ENCODE measurements around the gene ID4. TPM values are rescaled to one million over a fixed set of nuclear protein-coding genes. Genes with fewer than 3 reads are reported as not detected.

Gene ID4
- total RNA-seq, 1 donor: 29.7 TPM

DNA sequence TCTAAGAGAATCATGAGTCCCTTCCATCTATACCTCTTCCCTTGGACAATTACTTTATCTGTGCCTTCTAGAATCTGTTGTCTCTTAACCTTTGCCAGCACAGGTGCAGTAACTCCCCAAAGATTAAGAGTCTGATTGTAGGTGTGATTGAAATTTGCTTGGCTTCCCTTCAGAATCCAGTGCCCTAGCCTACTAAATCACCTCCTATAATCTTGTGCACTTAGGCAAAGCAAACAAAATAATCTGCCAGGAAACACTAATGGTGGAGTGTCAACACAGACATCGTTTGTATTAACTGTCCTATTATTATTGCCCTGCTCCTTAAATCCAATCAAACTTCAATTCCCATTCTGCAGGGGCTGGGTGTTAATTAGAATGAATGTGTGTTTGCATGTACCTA lies 28.0 kb downstream of the ID4 start:
- H3K79me2 ChIP-seq (ENCODE audit: insufficient read depth, low read length): no peaks in the 10 kb centered on the region
- no peak overlapping the region for H3K4me3 ChIP-seq (ENCODE audit: insufficient read depth, low read length)
- no peaks in the 10 kb centered on the region for H3K9me3 ChIP-seq (ENCODE audit: low read depth, low read length)
- peaks cover 2% of the 10 kb centered on the region for H3K27me3 ChIP-seq (ENCODE audit: insufficient read depth, low read length)
- H2AFZ ChIP-seq (ENCODE audit: low read length): no peak overlapping the region
- no peaks in the 10 kb centered on the region for H4K20me1 ChIP-seq (ENCODE audit: insufficient read depth, low read length)
- H3K4me2 ChIP-seq (ENCODE audit: insufficient read depth, low read length): no peak overlapping the region
- TF ChIP-seq, protein P1, sequence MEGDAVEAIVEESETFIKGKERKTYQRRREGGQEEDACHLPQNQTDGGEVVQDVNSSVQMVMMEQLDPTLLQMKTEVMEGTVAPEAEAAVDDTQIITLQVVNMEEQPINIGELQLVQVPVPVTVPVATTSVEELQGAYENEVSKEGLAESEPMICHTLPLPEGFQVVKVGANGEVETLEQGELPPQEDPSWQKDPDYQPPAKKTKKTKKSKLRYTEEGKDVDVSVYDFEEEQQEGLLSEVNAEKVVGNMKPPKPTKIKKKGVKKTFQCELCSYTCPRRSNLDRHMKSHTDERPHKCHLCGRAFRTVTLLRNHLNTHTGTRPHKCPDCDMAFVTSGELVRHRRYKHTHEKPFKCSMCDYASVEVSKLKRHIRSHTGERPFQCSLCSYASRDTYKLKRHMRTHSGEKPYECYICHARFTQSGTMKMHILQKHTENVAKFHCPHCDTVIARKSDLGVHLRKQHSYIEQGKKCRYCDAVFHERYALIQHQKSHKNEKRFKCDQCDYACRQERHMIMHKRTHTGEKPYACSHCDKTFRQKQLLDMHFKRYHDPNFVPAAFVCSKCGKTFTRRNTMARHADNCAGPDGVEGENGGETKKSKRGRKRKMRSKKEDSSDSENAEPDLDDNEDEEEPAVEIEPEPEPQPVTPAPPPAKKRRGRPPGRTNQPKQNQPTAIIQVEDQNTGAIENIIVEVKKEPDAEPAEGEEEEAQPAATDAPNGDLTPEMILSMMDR (IDR thresholded peaks at IDR 0.05; ENCODE audit: extremely low read depth, low read depth, low read length): no peak
- DNase-seq (ENCODE audit: insufficient read length, low spot score, missing footprints): no peak
- H3K36me3 ChIP-seq (ENCODE audit: insufficient read depth, low read length): no peaks in the 10 kb centered on the region
- peaks cover 2% of the 10 kb centered on the region for H3K4me1 ChIP-seq (ENCODE audit: insufficient read depth, low read length)
- no peak overlapping the region for H3K27ac ChIP-seq (ENCODE audit: low read depth, low read length)

DNA sequence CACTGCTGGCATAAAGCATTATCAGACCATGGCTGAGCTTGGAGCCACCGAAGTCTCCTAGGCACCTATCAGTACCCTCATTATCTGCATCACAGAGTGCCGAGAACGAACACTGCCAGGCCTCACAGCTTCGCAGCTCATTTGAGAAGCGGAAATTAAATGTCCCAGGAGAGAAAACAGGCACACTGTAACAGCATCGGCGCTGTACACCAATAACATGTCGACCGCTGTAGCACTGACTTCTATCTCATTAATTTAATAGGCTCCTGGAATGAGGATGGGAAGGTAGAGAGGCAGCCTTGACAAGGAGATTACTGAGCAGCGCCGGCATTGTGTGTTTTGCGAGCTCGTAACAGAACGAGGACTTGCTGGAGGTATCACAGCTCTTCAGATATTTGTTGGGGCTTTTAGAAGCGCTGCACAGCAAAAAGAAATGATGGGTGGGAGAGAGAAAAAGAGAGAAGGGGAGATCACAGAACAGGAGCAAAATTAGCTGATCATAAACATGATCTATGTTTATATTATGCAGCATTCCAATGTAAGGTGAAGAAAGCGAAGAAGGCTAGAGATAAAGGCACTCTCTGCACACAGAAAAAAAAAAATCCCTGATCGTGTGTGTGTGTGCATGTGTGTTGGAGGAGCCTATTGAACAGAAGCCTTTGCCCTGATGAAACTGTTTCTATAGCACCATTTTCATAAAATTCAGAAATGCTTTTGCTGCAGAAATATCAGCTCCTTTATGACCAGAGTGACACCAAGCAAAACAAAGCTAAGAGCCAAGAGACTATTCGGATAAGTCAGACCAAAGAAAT lies 29.2 kb downstream of the ID4 start:
- H3K36me3 ChIP-seq (ENCODE audit: insufficient read depth, low read length): no peaks in the 10 kb centered on the region
- no peaks in the 10 kb centered on the region for H4K20me1 ChIP-seq (ENCODE audit: insufficient read depth, low read length)
- H3K79me2 ChIP-seq (ENCODE audit: insufficient read depth, low read length): no peaks in the 10 kb centered on the region
- peaks cover 2% of the 10 kb centered on the region for H3K4me1 ChIP-seq (ENCODE audit: insufficient read depth, low read length)
- TF ChIP-seq, protein P1 (IDR thresholded peaks at IDR 0.05; ENCODE audit: extremely low read depth, low read depth, low read length): no peak
- H3K27me3 ChIP-seq (ENCODE audit: insufficient read depth, low read length): peaks cover 2% of the 10 kb centered on the region
- H3K4me2 ChIP-seq (ENCODE audit: insufficient read depth, low read length): no peak overlapping the region
- no peak for DNase-seq (ENCODE audit: insufficient read length, low spot score, missing footprints)
- H3K9me3 ChIP-seq (ENCODE audit: low read depth, low read length): no peaks in the 10 kb centered on the region
- H2AFZ ChIP-seq (ENCODE audit: low read length): no peak overlapping the region
- H3K4me3 ChIP-seq (ENCODE audit: insufficient read depth, low read length): no peak overlapping the region
- H3K27ac ChIP-seq (ENCODE audit: low read depth, low read length): no peak overlapping the region

DNA sequence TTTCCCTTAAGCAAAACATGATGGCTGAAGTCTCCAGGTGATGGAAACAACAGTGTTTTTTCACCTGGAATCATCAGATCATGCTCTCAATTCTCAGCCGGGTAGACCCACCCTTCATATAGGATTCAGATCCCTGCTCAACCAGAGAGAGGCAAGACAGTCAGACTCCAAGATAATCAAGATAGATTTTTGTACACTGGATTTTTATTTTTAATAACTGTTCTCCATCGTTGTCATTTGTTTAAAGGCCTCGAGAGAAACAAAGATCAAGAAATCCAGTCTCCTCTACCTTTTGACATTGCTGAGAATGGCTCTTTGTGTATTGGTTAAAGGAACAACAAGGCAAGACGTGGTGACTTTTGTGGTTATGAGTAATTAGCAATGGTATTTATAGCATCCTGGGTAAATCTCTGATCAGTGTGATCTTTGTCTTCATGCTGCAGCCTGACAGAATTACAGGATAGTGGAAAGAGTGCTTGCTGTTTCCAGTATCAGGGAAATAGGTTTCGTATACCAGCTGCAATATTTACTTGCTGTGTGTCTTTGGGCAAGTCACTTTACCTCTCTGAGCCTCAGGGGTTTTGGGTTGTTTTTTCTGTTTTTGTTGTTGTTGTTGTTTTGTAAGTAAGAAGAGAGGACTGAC lies 29.9 kb downstream of the ID4 start:
- Histone ChIP-seq H3K27me3 (ENCODE audit: insufficient read depth, low read length) (peaks cover 2% of the 10 kb centered on the region), H4K20me1 (ENCODE audit: insufficient read depth, low read length) (no peaks in the 10 kb centered on the region), H3K9me3 (ENCODE audit: low read depth, low read length) (no peaks in the 10 kb centered on the region), H3K36me3 (ENCODE audit: insufficient read depth, low read length) (no peaks in the 10 kb centered on the region), H3K4me3 (ENCODE audit: insufficient read depth, low read length) (no peak overlapping the region), H3K27ac (ENCODE audit: low read depth, low read length) (no peak overlapping the region), H3K4me2 (ENCODE audit: insufficient read depth, low read length) (no peak overlapping the region), H3K4me1 (ENCODE audit: insufficient read depth, low read length) (peaks cover 2% of the 10 kb centered on the region), H3K79me2 (ENCODE audit: insufficient read depth, low read length) (no peaks in the 10 kb centered on the region), H2AFZ (ENCODE audit: low read length) (no peak overlapping the region)
- TF ChIP-seq, protein P1 (IDR thresholded peaks at IDR 0.05; ENCODE audit: extremely low read depth, low read depth, low read length): no peak
- DNase-seq (ENCODE audit: insufficient read length, low spot score, missing footprints): no peak

DNA sequence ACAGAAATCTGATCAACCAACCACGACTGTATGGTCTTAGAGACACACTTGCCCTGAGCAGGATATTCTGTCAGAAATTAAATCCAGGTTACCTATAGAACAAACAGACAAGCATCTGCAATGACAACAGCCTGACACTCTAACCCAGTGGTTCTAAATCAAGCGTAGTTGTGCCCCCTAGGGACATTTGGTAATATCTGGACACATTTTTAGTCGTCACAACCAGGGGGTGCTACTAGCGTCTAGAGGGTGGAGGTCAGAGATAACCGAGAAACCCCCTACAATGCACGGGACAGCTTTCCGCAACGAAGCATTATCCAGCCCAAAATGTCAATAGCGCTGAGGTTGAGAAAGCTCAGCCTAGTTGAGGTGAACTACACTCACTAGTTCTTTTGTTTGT lies 32.3 kb downstream of the ID4 start:
- H3K4me1 ChIP-seq (ENCODE audit: insufficient read depth, low read length): peaks cover 2% of the 10 kb centered on the region
- no peaks in the 10 kb centered on the region for H4K20me1 ChIP-seq (ENCODE audit: insufficient read depth, low read length)
- no peak for DNase-seq (ENCODE audit: insufficient read length, low spot score, missing footprints)
- no peaks in the 10 kb centered on the region for H3K9me3 ChIP-seq (ENCODE audit: low read depth, low read length)
- H3K4me2 ChIP-seq (ENCODE audit: insufficient read depth, low read length): no peak overlapping the region
- H3K27me3 ChIP-seq (ENCODE audit: insufficient read depth, low read length): peaks cover 2% of the 10 kb centered on the region
- no peaks in the 10 kb centered on the region for H3K36me3 ChIP-seq (ENCODE audit: insufficient read depth, low read length)
- no peak overlapping the region for H3K27ac ChIP-seq (ENCODE audit: low read depth, low read length)
- H3K79me2 ChIP-seq (ENCODE audit: insufficient read depth, low read length): no peaks in the 10 kb centered on the region
- TF ChIP-seq, protein P1 (IDR thresholded peaks at IDR 0.05; ENCODE audit: extremely low read depth, low read depth, low read length): no peak
- H3K4me3 ChIP-seq (ENCODE audit: insufficient read depth, low read length): no peak overlapping the region
- no peak overlapping the region for H2AFZ ChIP-seq (ENCODE audit: low read length)

Data from osteoblast (primary cell).